Muscle layer of duodenum (tissue), 2 donors: ENCODE measurements around the gene PYGO1.

Experiments
- H3K27ac ChIP-seq: one replicate; pipeline ENCODE4 v1.7.0; 2013; ENCODE audit warnings: mild to moderate bottlenecking, low read length
- H3K27me3 ChIP-seq: one replicate; pipeline ENCODE4 v1.7.0; 2013; ENCODE audit warnings: low read depth, mild to moderate bottlenecking, control low read depth, low read length
- H3K36me3 ChIP-seq, 2 donors: one replicate each; pipeline ENCODE4 v1.7.0; 2013; ENCODE audit warnings: low read length in 2 of 2, control low read depth in 1 of 2, mild to moderate bottlenecking in 1 of 2; ENCODE audit not compliant: insufficient read depth in 2 of 2, control insufficient read depth in 1 of 2
- H3K4me1 ChIP-seq, 2 donors: one replicate each; pipeline ENCODE4 v1.7.0; 2013; ENCODE audit warnings: low read length in 2 of 2, mild to moderate bottlenecking in 2 of 2, control low read depth in 1 of 2, moderate library complexity in 1 of 2; ENCODE audit not compliant: insufficient read depth in 2 of 2, control insufficient read depth in 1 of 2
- H3K4me3 ChIP-seq, 2 donors: one replicate each; pipeline ENCODE4 v1.7.0; 2013; ENCODE audit warnings: low read length in 2 of 2, low read depth in 1 of 2, mild to moderate bottlenecking in 1 of 2
- H3K9me3 ChIP-seq, 2 donors: one replicate each; pipeline ENCODE4 v1.7.0; 2013; ENCODE audit warnings: low read length in 2 of 2, control low read depth in 1 of 2, mild to moderate bottlenecking in 1 of 2; ENCODE audit not compliant: control insufficient read depth in 1 of 2
- donor health status: healthy.

The PYGO1 gene

DNA sequence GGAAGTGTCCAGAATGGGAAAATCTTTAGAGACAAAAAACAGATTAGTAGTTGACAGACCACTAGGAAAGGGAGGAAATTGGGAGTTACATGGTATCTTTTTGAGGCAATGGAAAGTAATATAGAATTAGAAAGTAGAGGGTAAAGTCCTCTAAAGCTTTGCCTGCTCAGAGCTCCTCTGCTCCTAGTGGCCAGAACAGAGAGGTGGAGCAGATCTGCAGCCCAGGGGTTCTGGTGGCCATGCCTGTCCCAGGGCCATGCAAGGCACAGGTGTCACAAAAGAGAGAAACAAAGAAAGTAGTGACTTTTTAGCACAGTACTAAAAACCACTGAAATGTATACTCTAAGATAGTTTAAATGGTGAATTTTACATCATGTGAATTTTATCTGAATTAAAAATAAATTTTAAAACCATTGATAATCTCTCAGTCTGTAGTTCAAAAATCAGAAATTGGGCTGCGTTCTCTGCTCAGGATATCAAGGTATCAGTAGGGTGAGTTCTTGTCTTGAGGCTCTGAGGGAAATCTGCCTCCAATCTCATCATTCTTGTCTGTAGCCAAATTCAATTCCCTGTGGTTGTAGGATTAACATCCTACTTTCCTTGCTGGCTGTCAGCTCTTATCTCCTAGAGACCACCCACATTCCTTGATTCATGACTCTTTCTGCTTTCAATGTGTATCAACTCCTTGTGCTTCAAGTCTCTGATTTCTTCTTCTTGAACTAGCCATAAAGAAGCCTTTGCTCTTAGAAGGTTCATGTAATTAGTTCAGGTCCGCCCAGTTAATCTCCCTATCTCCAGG is 23.6 kb downstream of the PYGO1 start:
- no peak overlapping the region for H3K4me3 ChIP-seq
- no peaks in the 10 kb centered on the region for H3K36me3 ChIP-seq
- no peaks in the 10 kb centered on the region for H3K4me1 ChIP-seq
- H3K27ac ChIP-seq: no peak overlapping the region
- H3K9me3 ChIP-seq: peaks cover 0 to 5% of the 10 kb centered on the region in 2 donors
- no peaks in the 10 kb centered on the region for H3K27me3 ChIP-seq

DNA sequence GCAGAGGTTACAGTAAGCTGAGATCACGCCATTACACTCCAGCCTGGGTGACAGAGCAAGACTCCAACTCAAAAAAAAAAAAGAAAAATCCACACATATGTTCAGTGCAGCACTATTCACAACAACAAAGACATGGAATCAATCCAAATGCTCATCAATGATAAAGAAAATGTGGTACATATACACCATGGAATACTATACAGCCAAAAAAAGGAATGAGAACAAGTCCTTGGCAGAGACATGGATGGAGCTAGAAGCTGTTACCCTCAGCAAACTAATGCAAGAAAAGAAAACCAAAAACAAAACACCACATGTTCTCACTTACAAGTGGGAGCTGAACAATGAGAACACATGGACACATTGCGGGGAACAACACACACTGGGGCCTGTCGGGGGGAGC is 25.5 kb downstream of the PYGO1 start:
- H3K9me3 ChIP-seq: peaks cover 0 to 5% of the 10 kb centered on the region in 2 donors
- no peak overlapping the region for H3K27ac ChIP-seq
- no peaks in the 10 kb centered on the region for H3K36me3 ChIP-seq
- H3K27me3 ChIP-seq: no peaks in the 10 kb centered on the region
- H3K4me1 ChIP-seq: no peaks in the 10 kb centered on the region
- no peak overlapping the region for H3K4me3 ChIP-seq

DNA sequence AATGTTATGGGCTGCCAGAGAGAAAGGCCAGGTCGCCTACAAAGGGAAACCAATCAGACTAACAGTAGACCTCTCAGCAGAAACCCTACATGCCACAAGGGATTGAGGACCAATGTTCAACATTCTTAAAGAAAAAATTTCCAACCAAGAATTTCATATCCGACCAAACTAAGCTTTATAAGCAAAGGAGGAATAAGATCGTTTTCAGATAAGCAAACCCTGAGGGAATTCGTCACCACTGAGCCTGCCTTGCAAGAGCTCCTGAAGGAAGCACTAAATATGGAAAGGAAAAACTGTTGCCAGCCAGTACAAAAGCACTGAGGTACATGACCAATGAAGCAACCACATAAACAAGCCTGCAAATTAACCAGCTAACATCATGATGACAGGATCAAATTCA is 33.1 kb downstream of the PYGO1 start:
- Histone ChIP-seq H3K9me3 (peaks cover 4 to 22% of the 10 kb centered on the region in 2 donors), H3K36me3 (no peaks in the 10 kb centered on the region), H3K27ac (no peak overlapping the region), H3K4me3 (no peak overlapping the region), H3K4me1 (no peaks in the 10 kb centered on the region), H3K27me3 (no peaks in the 10 kb centered on the region)

DNA sequence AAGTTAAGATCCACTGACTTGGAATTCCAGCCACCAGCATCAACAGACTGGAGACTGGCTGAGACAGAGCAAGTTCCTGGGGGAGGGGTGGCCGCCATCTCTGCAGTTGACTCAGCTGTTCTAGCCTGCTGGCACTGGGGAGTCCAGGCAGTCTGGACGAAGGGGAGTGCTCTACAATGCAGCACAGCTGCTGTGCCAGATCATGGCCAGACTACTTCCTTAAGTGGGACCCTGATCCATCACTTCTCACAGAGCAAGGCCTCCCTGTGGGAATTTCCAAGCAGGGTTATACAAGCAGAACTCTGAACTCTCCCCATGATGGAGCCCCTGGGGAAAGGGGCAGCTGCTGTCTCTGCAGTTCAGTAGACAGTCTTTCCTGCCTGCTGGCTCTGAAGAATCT is 35.2 kb downstream of the PYGO1 start:
- no peaks in the 10 kb centered on the region for H3K27me3 ChIP-seq
- H3K4me3 ChIP-seq: no peak overlapping the region
- H3K27ac ChIP-seq: no peak overlapping the region
- H3K9me3 ChIP-seq: peaks cover 4 to 22% of the 10 kb centered on the region in 2 donors
- H3K4me1 ChIP-seq: no peaks in the 10 kb centered on the region
- H3K36me3 ChIP-seq: no peaks in the 10 kb centered on the region

DNA sequence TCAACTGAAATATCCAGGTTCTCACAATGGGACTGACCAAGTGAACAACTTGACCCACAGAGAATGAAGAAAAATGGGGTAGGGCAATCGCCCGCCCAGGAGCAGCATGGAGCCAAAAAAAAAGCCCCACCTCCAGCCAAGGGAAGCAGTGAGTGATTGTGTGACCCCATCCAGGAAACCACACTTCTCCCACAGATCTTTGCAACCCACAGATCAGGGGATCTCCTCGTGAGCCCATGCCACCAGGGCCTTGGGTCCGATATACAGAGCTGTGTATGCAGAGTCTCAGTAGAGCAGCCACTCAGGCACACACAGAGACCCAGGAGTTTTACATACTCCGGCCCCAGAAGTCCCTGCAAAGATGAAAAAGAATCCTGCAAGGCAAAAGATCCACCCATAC is 35.7 kb downstream of the PYGO1 start:
- no peaks in the 10 kb centered on the region for H3K4me1 ChIP-seq
- no peaks in the 10 kb centered on the region for H3K36me3 ChIP-seq
- H3K27ac ChIP-seq: no peak overlapping the region
- H3K27me3 ChIP-seq: no peaks in the 10 kb centered on the region
- no peak overlapping the region for H3K4me3 ChIP-seq
- H3K9me3 ChIP-seq: peaks cover 4 to 22% of the 10 kb centered on the region in 2 donors

DNA sequence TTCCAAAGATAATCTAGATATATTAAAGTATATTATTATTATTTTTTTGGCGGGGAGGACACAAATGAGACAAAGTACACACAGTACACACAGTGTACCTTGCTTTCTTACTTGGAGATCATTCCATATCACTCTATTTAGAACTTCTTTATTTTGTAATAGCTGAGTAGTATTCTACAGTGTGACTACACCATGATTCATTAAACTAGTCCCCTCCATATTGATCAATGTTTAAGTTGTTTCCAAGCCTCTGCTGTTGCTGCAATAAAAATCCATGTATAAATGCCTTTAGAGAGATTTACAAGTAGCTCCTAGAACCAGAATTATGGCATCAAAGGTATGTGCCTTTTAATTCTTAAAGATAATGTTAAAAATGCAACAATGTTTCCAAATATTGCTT is 38.8 kb downstream of the PYGO1 start:
- Histone ChIP-seq H3K27ac (no peak overlapping the region), H3K4me1 (no peaks in the 10 kb centered on the region), H3K4me3 (no peak overlapping the region), H3K36me3 (peaks cover 0 to 7% of the 10 kb centered on the region in 2 donors), H3K9me3 (peaks cover 0 to under 1% of the 10 kb centered on the region in 2 donors), H3K27me3 (no peaks in the 10 kb centered on the region)

DNA sequence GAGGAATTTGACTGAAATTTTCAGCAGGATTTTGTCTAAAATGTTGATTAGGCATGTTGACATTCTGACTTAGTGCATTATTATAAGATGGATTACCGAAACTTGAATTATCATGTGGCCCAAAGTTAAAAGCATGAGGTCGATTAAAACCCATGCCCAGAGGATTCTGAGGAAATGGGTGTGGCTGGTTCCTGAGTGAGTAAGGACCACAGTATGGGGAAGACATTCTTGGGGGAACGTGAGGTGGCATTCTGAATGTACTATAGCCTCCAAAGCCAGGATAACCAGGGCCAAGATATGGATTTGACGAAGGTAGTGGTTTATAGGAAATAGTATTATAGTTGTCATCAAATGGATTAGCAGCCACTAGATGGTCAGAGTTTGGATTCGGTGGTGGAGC is 41.4 kb downstream of the PYGO1 start:
- Histone ChIP-seq H3K9me3 (no peaks in the 10 kb centered on the region), H3K27ac (no peak overlapping the region), H3K4me1 (no peaks in the 10 kb centered on the region), H3K4me3 (no peak overlapping the region), H3K36me3 (peaks cover 0 to 7% of the 10 kb centered on the region in 2 donors), H3K27me3 (no peaks in the 10 kb centered on the region)

DNA sequence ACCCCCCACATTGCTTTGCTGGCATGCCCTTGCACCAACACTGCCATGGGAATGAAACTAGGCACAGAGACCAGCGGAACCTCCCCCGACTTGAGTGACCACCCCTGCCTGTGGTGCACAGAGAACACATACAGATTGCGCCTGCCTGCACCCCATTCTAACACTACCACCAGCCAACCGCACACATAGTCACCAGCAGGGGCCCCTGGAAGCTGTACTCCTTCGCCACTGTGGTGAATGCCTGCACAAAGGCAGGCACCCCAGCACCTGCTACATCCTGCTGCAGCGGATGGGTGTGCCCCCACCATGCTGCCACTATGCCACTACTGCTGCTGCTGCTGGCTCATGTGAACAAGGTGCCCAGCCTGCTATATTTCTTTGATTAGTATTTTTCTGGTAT is 52.7 kb downstream of the PYGO1 start:
- Histone ChIP-seq H3K27ac (no peak overlapping the region), H3K27me3 (no peaks in the 10 kb centered on the region), H3K36me3 (no peaks in the 10 kb centered on the region), H3K4me3 (no peak overlapping the region), H3K9me3 (no peaks in the 10 kb centered on the region), H3K4me1 (no peaks in the 10 kb centered on the region)

DNA sequence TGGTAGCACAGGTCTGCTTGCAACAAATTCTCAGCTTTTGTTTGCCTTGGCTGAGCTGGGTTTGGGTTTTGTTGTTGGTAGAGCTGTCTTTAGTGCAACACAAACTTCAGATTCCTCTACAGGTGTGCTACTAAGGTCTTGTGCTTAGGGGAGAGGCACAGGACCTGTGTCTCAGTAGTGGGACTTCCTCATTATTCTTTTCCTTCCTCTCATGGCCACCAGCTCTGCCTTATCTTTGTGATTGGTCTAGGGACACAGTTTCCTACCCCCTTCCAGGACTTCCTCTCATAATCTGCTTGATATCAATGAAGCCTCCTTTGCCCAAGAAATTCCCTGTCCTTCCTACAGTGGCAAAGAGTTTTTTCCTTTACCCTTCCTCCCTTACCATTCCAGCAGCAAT is 55.2 kb downstream of the PYGO1 start:
- H3K9me3 ChIP-seq: no peaks in the 10 kb centered on the region
- no peak overlapping the region for H3K4me3 ChIP-seq
- H3K27me3 ChIP-seq: no peaks in the 10 kb centered on the region
- H3K27ac ChIP-seq: no peak overlapping the region
- H3K36me3 ChIP-seq: no peaks in the 10 kb centered on the region
- no peaks in the 10 kb centered on the region for H3K4me1 ChIP-seq

DNA sequence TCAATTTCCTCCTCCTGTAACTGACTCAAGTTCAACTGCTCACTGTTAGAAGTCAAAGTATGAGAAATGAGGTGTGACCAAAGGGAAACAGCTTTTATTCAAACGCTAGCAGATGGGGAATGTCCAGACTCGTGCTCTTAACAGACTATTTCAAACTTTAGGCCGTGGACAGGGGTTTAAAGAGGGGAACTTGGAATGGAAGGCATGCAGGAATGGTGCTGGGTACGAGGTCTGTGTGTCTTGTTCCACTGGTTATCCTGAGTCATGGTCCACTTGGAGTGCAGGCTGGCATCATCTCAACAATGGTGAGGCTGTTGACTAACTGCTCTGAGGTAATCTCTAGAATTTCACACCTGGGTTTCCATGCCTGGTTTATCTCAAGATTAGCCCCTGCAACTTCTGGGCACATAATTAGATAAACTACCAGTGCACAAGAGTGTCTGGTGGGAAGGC is 57.3 kb downstream of the PYGO1 start:
- Histone ChIP-seq H3K36me3 (no peaks in the 10 kb centered on the region), H3K9me3 (no peaks in the 10 kb centered on the region), H3K27me3 (no peaks in the 10 kb centered on the region), H3K4me3 (no peak overlapping the region), H3K4me1 (no peaks in the 10 kb centered on the region), H3K27ac (no peak overlapping the region)

DNA sequence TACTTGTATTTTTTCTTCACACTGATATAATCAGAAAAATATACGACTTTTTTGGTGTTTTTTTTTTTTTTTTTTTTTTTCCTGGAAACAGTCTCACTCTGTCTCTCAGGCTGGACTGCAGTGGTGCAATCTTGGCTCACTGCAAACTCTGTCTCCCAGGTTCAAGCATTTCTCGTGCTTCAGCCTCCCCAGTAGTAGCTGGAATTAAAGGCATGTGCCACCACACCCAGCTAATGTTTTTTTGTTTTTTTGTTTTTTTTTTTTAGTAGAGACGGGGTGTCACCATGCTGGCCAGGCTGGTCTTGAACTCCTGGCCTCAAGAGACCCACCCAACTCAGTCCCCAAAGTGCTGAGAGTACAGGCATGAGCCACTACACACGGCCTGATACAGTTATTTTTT is 59.3 kb downstream of the PYGO1 start:
- no peaks in the 10 kb centered on the region for H3K36me3 ChIP-seq
- no peaks in the 10 kb centered on the region for H3K4me1 ChIP-seq
- H3K27me3 ChIP-seq: no peaks in the 10 kb centered on the region
- H3K9me3 ChIP-seq: no peaks in the 10 kb centered on the region
- H3K4me3 ChIP-seq: no peak overlapping the region
- no peak overlapping the region for H3K27ac ChIP-seq

DNA sequence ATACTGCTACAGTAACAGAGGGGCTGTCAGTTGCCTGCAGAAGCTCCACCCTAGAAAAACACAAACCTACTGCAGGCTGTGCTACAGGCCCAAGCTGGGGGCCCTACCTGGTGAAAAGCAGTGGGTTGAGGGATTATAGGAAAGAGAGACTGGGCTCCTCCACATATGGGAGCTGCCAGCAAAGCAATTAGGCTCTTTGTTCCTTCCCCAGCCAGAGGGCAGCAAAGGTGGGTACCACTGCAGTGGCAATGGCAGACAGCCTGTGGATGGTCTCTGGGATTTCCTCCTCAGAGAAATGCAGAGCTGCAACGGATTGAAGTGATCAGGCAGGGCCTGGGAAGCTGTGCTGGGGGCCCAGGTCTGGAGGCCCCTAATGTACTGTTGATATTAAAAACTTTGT is 61.0 kb downstream of the PYGO1 start:
- Histone ChIP-seq H3K36me3 (no peaks in the 10 kb centered on the region), H3K4me3 (no peak overlapping the region), H3K27ac (no peak overlapping the region), H3K9me3 (no peaks in the 10 kb centered on the region), H3K4me1 (no peaks in the 10 kb centered on the region), H3K27me3 (no peaks in the 10 kb centered on the region)
